GM18505 (cell line): Measurements from ENCODE around the gene CWC25.

Source experiments
- ATAC-seq: cut with Tn5 transposase; IDR thresholded peaks from one replicate; pipeline ENCODE4 v1.9.1; 2021; ENCODE audit not compliant: unreplicated experiment
- POLR2A ChIP-seq: IDR thresholded peaks from 4 replicates; pipeline ENCODE4 v1.6.1; 2011; ENCODE audit warnings: borderline replicate concordance; ENCODE audit not compliant: insufficient read depth, insufficient read length; ENCODE audit errors: extremely low read depth

CWC25 gene

GRCh38 chr17:38751808-38752307, 73.3 kb downstream of the CWC25 start:
- no peak for TF ChIP-seq POLR2A
- peak; percentile 36 for ATAC-seq

GRCh38 chr17:38751144-38751807, 73.8 kb downstream of the CWC25 start:
- no peak for TF ChIP-seq POLR2A
- ATAC-seq, result no peak
